ENCODE measurements around the gene NUDT5.

DNA sequence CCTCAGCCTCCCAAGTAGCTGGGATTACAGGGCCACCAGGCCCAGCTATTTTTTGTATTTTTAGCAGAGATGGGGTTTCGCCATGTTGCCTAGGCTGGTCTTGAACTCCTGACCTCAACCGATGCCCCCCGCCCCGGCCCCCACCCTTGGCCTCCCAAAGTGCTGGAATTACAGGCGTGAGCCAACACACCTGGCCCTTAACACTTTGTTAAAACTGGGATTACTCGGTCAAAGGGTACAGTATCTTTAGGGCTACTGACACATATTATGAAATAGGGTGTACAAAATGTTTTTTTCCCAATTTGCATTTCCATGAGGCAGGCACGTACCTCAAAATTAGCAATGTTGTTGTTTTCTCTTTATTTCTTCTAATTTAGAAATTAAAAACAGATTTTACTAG is 11.5 kb downstream of the NUDT5 start:
- no peak for TF ChIP-seq IRF3 (IDR thresholded peaks at IDR 0.05; ENCODE audit: low read depth, low read length)
- no peak for TF ChIP-seq TAF1 (IDR thresholded peaks at IDR 0.05; ENCODE audit: borderline replicate concordance, low read depth, low read length)
- no peak for TF ChIP-seq CTCF (IDR thresholded peaks at IDR 0.05)
- no peak for TF ChIP-seq CHD2 (IDR thresholded peaks at IDR 0.05; ENCODE audit: low read length, partially characterized antibody)
- TF ChIP-seq SMC3 (IDR thresholded peaks at IDR 0.05; ENCODE audit: low read depth, low read length) = no peak
- no peak for TF ChIP-seq POLR2AphosphoS5 (IDR thresholded peaks at IDR 0.05; ENCODE audit: low read depth, low read length)
- no peak for TF ChIP-seq TCF12 (IDR thresholded peaks at IDR 0.05)
- no peak for TF ChIP-seq YY1 (IDR thresholded peaks at IDR 0.05; ENCODE audit: low read depth)
- no peak for TF ChIP-seq USF2 (IDR thresholded peaks at IDR 0.05; ENCODE audit: borderline replicate concordance, low read depth, low read length)
- no peak for TF ChIP-seq NRF1 (IDR thresholded peaks at IDR 0.05; ENCODE audit: low read depth, low read length)
- TF ChIP-seq, protein P1, sequence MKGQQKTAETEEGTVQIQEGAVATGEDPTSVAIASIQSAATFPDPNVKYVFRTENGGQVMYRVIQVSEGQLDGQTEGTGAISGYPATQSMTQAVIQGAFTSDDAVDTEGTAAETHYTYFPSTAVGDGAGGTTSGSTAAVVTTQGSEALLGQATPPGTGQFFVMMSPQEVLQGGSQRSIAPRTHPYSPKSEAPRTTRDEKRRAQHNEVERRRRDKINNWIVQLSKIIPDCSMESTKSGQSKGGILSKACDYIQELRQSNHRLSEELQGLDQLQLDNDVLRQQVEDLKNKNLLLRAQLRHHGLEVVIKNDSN (IDR thresholded peaks at IDR 0.05; ENCODE audit: borderline replicate concordance, low read depth) = no peak
- TF ChIP-seq SIN3A (IDR thresholded peaks at IDR 0.05; ENCODE audit: borderline replicate concordance, low read depth, low read length) = no peak
